SW480 (cell line): ENCODE measurements around the gene KIF3B.
"Not testable (repeated sequence)": the region's sequence is repeated elsewhere in the genome, so short reads cannot be mapped to it uniquely, and the experiment has no call there.

ENCODE experiments used
- DNase-seq: peaks from one replicate; pipeline ENCODE4 v3.0.0-alpha.2; 2016; ENCODE audit warnings: low spot score

The KIF3B gene

DNA sequence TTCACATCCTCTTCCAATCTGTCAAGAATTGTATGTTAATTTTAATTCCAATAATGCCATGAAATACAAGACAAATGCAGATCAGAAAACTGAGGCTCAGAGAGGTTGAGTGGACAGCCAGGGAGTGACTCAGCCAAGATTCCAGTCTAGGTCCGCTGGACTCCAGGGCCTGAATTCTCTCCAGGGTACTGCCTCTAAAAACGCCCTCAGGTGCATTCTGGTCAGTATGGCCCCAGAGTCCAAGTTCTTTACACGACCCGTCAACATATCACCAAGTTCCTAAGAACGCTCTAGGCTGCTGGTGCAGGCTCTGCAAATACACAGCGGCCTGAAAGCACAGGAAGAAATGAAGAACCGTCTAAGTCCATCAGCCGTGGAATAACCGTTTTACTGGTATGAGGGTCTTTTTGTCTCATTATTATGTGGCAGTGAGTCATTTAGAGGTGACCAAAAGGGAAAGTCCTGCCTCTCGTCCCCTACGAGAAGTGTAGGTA, 80.0 kb downstream of the KIF3B start:
- peak; percentile 74 for DNase-seq

GRCh38 chr20:32357869-32358631, 80.6 kb downstream of the KIF3B start, which contains the start of gene ASXL1:
ASXL1 (plus strand) TSS chr20:32358331; CDS start chr20:32358776, 445 bp downstream.
- peak; percentile 100 for DNase-seq

DNA sequence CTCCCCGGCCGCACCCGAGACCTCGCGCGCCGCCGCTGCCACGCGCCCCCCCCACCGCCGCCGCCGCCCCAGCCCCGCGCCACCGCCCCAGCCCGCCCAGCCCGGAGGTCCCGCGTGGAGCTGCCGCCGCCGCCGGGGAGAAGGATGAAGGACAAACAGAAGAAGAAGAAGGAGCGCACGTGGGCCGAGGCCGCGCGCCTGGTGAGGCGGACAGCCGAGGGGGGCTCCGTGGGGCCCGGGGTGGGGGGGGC, 81.1 kb downstream of the KIF3B start:
- DNase-seq: no peak

DNA sequence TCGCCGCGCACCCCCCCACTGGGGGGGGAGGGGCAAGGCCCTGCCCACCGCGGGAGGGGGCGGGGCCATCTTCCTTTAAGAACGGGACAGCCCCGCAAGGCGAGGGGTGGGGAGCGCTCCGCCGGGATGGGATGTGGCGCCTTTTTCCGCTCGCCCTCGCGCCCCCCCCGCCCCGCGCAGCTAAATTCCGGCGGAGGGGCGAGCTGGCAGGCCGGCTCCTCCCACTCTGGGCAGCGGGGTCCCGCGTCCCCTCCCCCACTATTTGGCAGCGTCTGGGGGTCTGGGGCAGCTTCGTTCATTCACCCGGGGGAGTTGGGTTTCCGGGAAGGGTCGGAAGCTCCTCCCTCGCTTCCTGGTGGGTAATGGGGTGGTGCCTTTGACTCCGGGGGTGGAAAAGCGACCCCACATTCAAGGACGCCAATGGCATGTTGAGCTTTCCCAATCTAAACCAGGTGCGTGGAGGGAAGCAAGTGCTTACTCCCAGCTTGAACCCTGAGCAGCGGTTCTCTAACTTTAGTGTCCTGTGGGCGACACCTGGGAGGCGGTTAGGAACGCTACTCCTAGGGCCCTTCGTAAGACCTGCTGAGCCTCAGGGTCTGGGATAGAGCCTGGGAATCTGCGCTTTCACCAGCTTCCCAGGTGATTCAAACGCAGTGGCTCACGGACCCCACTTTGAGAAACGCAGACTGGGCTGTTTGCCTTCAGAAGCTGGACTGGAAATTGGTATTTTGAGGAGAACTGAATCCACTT, 81.6 kb downstream of the KIF3B start:
- DNase-seq: peak; percentile 62

- DNase-seq: no peak
These were observed 82.3 kb downstream of the KIF3B start for GRCh38 chr20:32359633-32360332.

GRCh38 chr20:32360333-32360634, 82.8 kb downstream of the KIF3B start:
- no peak for DNase-seq

GRCh38 chr20:32362901-32363364, 85.5 kb downstream of the KIF3B start:
- DNase-seq: peak; percentile 48

GRCh38 chr20:32363492-32363891, 86.0 kb downstream of the KIF3B start:
- no peak for DNase-seq

- no peak for DNase-seq
These were observed 87.2 kb downstream of the KIF3B start for GRCh38 chr20:32364554-32365208.

DNA sequence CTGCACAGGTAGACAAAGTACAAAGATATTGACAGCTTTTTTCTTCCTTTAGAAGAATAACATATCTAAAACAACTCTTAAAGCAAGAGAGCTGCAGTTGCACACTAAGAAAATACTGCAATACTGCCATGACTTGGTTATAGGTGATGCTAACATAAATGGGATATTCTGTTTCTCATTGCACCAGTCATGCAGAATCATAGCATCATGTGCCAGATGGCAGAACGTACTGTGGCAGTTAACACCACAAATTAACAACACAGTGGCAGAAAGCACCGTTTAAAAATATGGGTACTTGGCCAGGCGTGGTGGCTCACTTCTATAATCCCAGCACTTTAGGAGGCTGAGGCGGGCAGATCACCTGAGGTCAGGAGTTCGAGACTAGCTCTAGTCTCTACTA, 88.1 kb downstream of the KIF3B start:
- no peak for DNase-seq

DNA sequence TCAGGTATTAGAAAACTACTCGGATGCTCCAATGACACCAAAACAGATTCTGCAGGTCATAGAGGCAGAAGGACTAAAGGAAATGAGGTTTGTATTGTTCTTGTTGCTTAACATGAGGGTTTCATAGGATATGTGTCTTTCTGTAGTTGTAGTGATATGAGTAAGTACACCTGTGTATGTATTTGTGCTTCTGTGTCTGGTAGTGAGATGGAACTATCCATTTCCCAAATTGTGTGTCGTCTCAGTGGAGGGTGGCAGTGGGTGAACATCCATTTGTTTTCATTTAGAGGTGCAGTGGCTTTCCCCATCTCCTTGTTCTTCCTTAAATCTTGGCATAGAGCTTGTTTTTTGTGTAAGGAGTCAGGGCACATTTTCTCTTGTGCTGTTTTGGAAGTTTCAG, 88.9 kb downstream of the KIF3B start:
- no peak for DNase-seq

- DNase-seq: no peak
These were observed 90.9 kb downstream of the KIF3B start for GRCh38 chr20:32368323-32368722.

GRCh38 chr20:32368925-32369324, 91.5 kb downstream of the KIF3B start:
- no peak for DNase-seq

DNA sequence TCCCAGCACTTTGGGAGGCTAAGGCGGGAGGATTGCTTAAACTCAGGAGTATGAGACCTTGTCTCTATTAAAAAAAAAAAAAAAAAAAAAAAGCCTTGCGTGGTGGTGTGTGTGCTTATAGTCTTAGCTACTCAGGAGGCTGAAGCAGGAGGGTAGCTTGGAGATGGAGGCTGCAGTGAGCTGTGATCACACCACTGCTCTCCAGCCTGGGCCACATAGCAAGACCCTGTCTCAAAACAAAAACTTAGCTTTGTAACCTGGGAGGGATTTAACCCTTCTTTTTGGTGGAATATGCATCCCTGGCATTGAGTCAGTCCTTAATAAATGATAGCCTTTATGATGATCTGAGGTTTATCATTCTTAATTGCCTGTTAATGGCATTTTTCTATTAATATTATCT, 93.4 kb downstream of the KIF3B start:
- DNase-seq: no peak

- no peak for DNase-seq
These were observed 101.0 kb downstream of the KIF3B start for GRCh38 chr20:32378461-32378860.

- not testable (repeated sequence) for DNase-seq
These were observed 102.6 kb downstream of the KIF3B start for GRCh38 chr20:32380037-32380436.

DNA sequence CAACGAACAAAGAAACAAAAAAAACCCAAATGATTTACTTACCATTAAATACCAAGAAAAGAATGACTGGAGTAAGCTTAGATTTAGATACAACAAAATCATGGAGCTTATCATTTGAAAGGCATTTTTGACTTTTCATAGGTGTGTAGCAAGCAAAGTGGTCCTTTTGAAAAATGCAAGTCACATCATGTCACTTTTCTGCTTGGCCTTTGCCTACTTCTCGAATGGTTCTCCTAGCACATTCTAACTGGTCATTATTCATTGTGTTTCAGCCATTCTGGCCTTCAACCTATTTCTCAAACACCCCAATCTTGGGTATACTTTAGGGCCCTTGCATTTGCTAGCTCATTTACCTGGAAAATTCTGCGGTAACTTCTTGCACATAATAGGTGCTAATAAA, 103.3 kb downstream of the KIF3B start:
- no peak for DNase-seq

DNA sequence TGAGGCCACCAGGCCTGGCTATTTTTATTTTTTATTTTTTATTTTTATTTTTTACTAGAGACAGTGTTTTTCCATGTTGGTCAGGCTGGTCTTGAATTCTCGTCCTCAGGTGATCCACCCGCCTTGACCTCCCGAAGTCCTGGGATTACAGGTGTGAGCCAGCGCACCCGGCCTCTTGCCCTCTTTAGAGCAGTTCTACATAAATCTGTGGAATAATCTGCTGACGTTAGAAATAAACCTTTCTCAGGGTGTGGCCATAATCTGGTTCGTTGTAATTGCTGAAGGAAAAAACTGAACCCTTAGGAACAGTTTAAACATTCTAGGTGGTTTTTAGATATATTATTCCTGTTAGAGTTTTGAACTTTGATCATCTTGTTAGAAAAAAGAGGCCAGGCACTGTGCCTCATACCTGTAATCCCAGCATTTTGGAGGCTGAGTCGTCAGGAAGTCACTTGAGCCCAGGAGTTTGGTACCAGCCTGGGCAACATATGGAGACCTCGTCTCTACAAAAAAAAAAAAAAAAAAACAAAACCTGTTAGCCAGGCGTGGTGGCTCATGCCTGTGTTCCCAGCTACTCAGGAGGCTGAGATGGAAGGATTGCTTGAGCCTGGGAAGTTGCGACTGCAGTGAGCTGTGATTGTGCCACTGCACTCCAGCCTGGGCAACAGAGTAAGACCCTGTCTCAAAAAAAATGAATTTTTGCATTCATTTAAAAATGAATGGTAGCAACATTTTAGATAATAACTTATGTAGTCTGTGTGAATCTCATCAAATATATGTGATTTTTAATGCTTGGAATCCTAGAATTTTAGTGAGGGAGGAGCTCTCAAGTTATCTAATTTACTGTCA, 104.9 kb downstream of the KIF3B start:
- no peak for DNase-seq

GRCh38 chr20:32383441-32383840, 106.0 kb downstream of the KIF3B start:
- DNase-seq: not testable (repeated sequence)
